ENCODE measurements around the gene GRIK2. TPM values are rescaled to one million over a fixed set of nuclear protein-coding genes. Genes with fewer than 3 reads are reported as not detected.

The GRIK2 gene
- total RNA-seq, 1 experiment from 2014 or later = 0.97 TPM

DNA sequence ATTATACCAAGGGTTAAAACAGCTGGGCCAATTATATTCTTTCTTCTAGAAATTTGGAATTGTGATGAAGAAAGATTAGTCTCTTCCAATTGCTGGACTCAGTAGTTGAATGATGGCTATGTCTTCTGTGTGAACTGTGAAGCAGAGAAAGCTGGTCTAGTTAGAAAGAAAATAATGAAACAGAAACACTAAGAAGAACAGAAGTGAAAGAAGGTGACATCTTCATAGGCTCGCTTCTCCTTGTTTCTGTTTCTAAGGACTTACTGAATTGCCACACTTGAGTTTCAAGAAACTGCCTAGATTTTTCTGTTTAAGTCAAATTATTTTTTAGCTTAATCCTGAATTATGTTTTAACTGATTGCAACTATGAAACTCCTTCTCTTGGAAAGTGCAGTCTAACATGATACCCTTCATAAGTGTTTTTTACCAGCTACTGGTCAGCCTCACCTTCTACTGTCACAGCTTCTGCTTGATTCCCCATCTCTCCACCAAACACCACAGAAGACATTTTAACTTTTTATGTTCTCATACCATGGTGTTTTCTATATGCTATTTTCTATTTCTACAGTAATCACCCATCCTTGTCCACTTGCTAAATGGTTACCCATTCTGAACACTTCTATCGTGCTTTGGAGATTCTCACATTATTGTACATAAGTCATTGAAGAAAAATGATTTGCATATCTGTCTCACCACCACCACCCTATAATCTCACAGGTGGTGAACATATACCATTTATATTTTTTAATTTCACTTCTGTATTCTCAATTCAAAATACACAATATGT is 268.8 kb downstream of the GRIK2 start:
- no peaks in the 10 kb centered on the region for H3K27me3 ChIP-seq (replicated peaks)
- H3K27ac ChIP-seq = no peak overlapping the region
- H3K4me3 ChIP-seq = no peak overlapping the region
- H3K4me1 ChIP-seq (replicated peaks) = peaks cover 21% of the 10 kb centered on the region
- no peaks in the 10 kb centered on the region for H3K36me3 ChIP-seq
- H3K9me3 ChIP-seq (replicated peaks) = no peaks in the 10 kb centered on the region
- no peak for DNase-seq (ENCODE audit: low read depth in 1 of 2, low spot score in 2 of 2)

DNA sequence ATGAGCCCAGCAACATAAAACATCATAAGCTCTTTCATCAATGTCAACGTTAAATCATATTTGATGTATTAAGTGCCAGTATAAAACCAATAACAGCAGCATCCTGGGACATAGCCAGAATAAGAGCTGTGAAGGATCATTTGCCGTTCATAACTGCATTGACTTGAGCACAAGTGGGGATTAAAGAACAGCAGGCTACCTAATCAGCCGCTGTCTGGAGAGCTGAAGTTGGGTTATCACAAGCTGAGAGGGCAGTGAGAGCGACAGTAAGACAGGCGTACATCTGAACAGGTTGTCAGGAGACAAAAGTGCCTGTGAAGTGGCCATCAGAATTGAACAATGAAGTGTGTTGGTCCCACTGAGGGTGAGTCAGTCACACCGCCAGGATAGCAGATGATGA is 269.6 kb downstream of the GRIK2 start:
- H3K4me1 ChIP-seq (replicated peaks) = peaks cover 21% of the 10 kb centered on the region
- H3K9me3 ChIP-seq (replicated peaks) = no peaks in the 10 kb centered on the region
- no peaks in the 10 kb centered on the region for H3K27me3 ChIP-seq (replicated peaks)
- H3K27ac ChIP-seq = no peak overlapping the region
- DNase-seq (ENCODE audit: low read depth in 1 of 2, low spot score in 2 of 2) = no peak
- H3K36me3 ChIP-seq = no peaks in the 10 kb centered on the region
- H3K4me3 ChIP-seq = no peak overlapping the region

DNA sequence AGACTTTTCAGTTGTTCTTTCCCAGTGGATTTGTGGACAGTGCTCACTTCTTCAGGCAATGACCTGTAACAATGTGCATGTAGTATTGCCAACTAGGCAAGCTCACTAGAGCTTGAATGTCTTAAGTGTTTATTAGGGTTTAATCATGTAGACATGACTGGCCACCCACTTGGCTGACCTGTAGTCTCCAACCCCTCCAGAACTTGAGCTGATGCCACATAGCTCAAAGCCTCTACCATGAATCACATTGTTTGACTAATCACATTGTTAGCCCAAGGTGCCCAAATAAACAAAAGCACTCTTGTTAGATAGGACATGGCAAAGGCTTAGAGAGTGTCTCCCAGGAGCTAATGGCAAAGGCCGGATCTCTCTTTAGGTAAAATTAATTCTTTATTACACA is 272.7 kb downstream of the GRIK2 start:
- no peaks in the 10 kb centered on the region for H3K27me3 ChIP-seq (replicated peaks)
- peaks cover 21% of the 10 kb centered on the region for H3K4me1 ChIP-seq (replicated peaks)
- H3K36me3 ChIP-seq = no peaks in the 10 kb centered on the region
- H3K4me3 ChIP-seq = no peak overlapping the region
- H3K27ac ChIP-seq = peak overlapping the region; percentile 12; the same call in 1 of the 2 replicates
- peak; percentile 79 to 82 for DNase-seq (ENCODE audit: low read depth in 1 of 2, low spot score in 2 of 2)
- H3K9me3 ChIP-seq (replicated peaks) = no peaks in the 10 kb centered on the region

DNA sequence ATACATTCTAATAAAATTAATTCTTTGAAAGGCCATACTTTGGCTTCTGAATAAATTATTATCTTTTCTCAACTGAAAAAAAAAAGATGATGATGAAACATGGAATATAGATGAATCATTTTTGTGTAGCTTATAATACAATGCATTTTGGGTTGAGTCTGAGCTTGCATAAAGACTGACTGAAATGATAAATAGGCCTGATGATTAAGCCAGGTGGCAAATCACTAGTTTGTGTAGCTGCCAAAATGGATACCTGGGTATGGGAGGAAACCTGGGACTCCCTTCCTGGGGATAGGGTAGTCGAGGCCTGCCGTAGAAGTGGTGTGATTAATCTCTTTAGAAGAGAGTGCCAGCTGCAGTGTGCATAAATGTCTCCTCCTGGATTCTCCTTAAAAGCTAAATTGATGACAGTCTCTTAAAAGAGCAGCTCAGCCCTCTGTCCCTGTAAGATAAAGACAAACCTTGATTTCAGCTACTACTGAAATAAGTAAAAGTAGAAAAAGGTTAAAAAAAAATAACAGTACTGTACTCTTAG is 275.1 kb downstream of the GRIK2 start:
- Histone ChIP-seq H3K27ac (no peak overlapping the region), H3K4me1 (replicated peaks) (peaks cover 21% of the 10 kb centered on the region), H3K27me3 (replicated peaks) (no peaks in the 10 kb centered on the region), H3K4me3 (no peak overlapping the region), H3K9me3 (replicated peaks) (no peaks in the 10 kb centered on the region), H3K36me3 (no peaks in the 10 kb centered on the region)
- DNase-seq (ENCODE audit: low read depth in 1 of 2, low spot score in 2 of 2) = no peak

DNA sequence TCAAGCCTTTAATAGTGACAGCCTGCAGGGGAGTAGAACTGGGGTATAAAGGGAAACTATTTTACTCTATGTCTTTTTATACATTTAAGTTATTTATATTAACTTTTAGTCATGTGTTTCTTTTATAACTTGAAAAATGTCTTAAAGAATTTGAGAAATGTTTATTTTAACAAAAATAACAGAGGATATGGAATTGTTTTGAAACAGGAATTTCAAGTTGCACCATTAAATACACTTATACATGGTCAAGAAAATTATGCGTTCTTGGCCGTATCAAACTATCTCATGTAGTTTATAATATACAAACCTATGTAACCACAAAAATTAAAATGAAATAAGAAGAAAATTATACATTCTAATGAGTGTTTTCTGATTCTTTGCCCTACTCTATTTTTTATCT is 282.7 kb downstream of the GRIK2 start:
- no peak for DNase-seq (ENCODE audit: low read depth in 1 of 2, low spot score in 2 of 2)
- no peak overlapping the region for H3K27ac ChIP-seq
- H3K9me3 ChIP-seq (replicated peaks) = no peaks in the 10 kb centered on the region
- H3K4me3 ChIP-seq = no peak overlapping the region
- no peaks in the 10 kb centered on the region for H3K27me3 ChIP-seq (replicated peaks)
- H3K4me1 ChIP-seq (replicated peaks) = no peaks in the 10 kb centered on the region
- H3K36me3 ChIP-seq = no peaks in the 10 kb centered on the region

GRCh38 chr6:101682937-101683336 is 289.4 kb downstream of the GRIK2 start:
- no peak for DNase-seq (ENCODE audit: low read depth in 1 of 2, low spot score in 2 of 2)
- H3K4me1 ChIP-seq (replicated peaks) = no peaks in the 10 kb centered on the region
- H3K36me3 ChIP-seq = no peaks in the 10 kb centered on the region
- H3K9me3 ChIP-seq (replicated peaks) = no peaks in the 10 kb centered on the region
- H3K4me3 ChIP-seq = no peak overlapping the region
- no peak overlapping the region for H3K27ac ChIP-seq
- H3K27me3 ChIP-seq (replicated peaks) = no peaks in the 10 kb centered on the region

GRCh38 chr6:101683884-101684283 is 290.4 kb downstream of the GRIK2 start:
- Histone ChIP-seq H3K4me3 (no peak overlapping the region), H3K27ac (no peak overlapping the region), H3K36me3 (no peaks in the 10 kb centered on the region), H3K9me3 (replicated peaks) (no peaks in the 10 kb centered on the region), H3K4me1 (replicated peaks) (no peaks in the 10 kb centered on the region), H3K27me3 (replicated peaks) (no peaks in the 10 kb centered on the region)
- DNase-seq (ENCODE audit: low read depth in 1 of 2, low spot score in 2 of 2) = no peak

DNA sequence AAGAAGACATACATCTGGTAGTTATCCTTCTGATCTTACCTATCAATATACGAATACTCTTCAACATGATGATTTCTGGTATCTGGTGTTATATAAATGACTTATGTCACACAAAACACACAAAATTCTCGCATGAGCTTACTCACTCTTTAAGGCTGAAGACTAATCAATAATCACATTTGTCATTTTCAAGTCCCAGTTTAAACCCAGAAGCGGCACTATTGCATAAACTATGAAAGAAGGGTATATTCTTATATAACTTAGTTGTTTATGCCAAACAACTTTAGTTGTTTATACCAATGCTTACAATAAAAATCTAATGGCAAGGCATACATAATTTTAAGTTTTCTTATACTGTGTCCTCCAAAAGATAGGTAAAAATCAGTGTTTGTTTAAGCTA is 293.1 kb downstream of the GRIK2 start:
- H3K4me3 ChIP-seq = no peak overlapping the region
- no peaks in the 10 kb centered on the region for H3K4me1 ChIP-seq (replicated peaks)
- H3K9me3 ChIP-seq (replicated peaks) = no peaks in the 10 kb centered on the region
- DNase-seq (ENCODE audit: low read depth in 1 of 2, low spot score in 2 of 2) = no peak
- no peaks in the 10 kb centered on the region for H3K36me3 ChIP-seq
- H3K27ac ChIP-seq = no peak overlapping the region
- no peaks in the 10 kb centered on the region for H3K27me3 ChIP-seq (replicated peaks)

DNA sequence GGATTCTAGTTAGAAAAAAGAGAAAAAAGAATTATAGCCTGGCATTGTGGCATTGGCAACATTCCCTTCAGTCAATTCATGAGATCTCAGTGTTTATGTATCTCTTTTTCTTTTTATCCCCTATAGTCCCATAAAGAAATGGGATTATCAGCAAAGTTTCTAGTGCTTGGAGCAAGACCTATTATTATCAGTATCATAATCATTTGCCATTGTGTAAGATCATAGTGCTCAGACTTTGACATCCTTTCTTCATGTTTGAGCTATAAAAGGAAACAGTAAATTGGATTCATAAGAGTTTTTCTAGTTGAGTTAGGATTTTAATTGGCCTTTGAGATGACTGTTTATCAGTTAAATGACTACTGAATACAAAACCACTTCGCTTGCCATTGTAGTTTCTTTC is 295.6 kb downstream of the GRIK2 start:
- no peak overlapping the region for H3K4me3 ChIP-seq
- no peaks in the 10 kb centered on the region for H3K9me3 ChIP-seq (replicated peaks)
- no peak for DNase-seq (ENCODE audit: low read depth in 1 of 2, low spot score in 2 of 2)
- H3K4me1 ChIP-seq (replicated peaks) = no peaks in the 10 kb centered on the region
- H3K36me3 ChIP-seq = no peaks in the 10 kb centered on the region
- H3K27me3 ChIP-seq (replicated peaks) = no peaks in the 10 kb centered on the region
- no peak overlapping the region for H3K27ac ChIP-seq

GRCh38 chr6:101689695-101690094 is 296.2 kb downstream of the GRIK2 start:
- no peak for DNase-seq (ENCODE audit: low read depth in 1 of 2, low spot score in 2 of 2)
- Histone ChIP-seq H3K9me3 (replicated peaks) (no peaks in the 10 kb centered on the region), H3K27me3 (replicated peaks) (no peaks in the 10 kb centered on the region), H3K36me3 (no peaks in the 10 kb centered on the region), H3K4me1 (replicated peaks) (no peaks in the 10 kb centered on the region), H3K27ac (no peak overlapping the region), H3K4me3 (no peak overlapping the region)

- H3K9me3 ChIP-seq (replicated peaks) = no peaks in the 10 kb centered on the region
Observed at GRCh38 chr6:101700655-101701054, 307.1 kb downstream of the GRIK2 start.

GRCh38 chr6:101703311-101703710 is 309.8 kb downstream of the GRIK2 start:
- H3K9me3 ChIP-seq (replicated peaks) = no peaks in the 10 kb centered on the region
- H3K36me3 ChIP-seq = no peaks in the 10 kb centered on the region
- no peak overlapping the region for H3K27ac ChIP-seq
- no peak overlapping the region for H3K4me3 ChIP-seq
- H3K27me3 ChIP-seq (replicated peaks) = no peaks in the 10 kb centered on the region
- no peak for DNase-seq (ENCODE audit: low read depth in 1 of 2, low spot score in 2 of 2)
- H3K4me1 ChIP-seq (replicated peaks) = no peaks in the 10 kb centered on the region

More at GRCh38 chr6:101700655-101701054, 307.1 kb downstream of the GRIK2 start:
- H3K36me3 ChIP-seq = no peaks in the 10 kb centered on the region
- H3K27me3 ChIP-seq (replicated peaks) = no peaks in the 10 kb centered on the region
- H3K27ac ChIP-seq = no peak overlapping the region
- DNase-seq (ENCODE audit: low read depth in 1 of 2, low spot score in 2 of 2) = no peak
- H3K4me3 ChIP-seq = no peak overlapping the region
- no peaks in the 10 kb centered on the region for H3K4me1 ChIP-seq (replicated peaks)

DNA sequence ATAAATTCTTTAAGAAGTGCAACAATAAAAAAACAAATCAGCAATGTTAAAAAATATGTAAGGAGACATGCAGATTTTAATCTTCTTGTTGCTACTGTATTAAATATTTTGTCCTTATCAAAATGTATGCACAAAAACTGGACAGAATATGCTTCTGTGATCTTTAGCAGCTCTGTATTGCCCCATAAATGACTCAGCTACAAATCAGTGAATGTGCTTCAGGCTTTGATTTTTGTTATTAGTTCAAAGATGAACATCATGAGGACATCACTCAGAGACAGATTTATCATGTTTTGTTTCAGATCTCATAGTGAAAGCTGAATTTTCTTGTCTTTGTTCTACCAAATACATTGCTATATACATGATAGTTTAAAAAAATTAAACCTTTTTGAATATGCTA is 312.4 kb downstream of the GRIK2 start:
- H3K9me3 ChIP-seq (replicated peaks) = no peaks in the 10 kb centered on the region
- H3K4me3 ChIP-seq = no peak overlapping the region
- no peak for DNase-seq (ENCODE audit: low read depth in 1 of 2, low spot score in 2 of 2)
- H3K27ac ChIP-seq = no peak overlapping the region
- H3K4me1 ChIP-seq (replicated peaks) = no peaks in the 10 kb centered on the region
- no peaks in the 10 kb centered on the region for H3K27me3 ChIP-seq (replicated peaks)
- no peaks in the 10 kb centered on the region for H3K36me3 ChIP-seq

DNA sequence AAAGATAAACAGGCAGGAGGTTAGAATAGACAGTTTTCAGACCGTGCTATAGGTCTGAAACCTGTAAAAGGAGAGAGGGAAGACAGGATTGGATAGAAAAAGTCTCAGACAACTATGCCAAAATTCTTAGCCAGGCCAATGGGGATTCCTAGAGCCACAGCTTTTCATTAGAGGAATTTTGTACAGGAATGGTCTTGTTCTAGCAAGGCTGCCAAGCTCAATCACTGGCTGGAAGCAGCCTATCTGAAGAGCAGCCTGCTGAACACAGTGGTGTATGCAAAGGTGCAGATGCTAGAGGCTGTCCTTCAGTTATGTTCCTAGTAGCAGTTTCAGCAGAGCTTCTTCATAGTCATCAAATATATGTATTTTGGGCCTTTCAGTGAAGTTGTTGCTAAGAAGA is 313.1 kb downstream of the GRIK2 start:
- Histone ChIP-seq H3K4me3 (no peak overlapping the region), H3K27ac (no peak overlapping the region), H3K36me3 (no peaks in the 10 kb centered on the region), H3K9me3 (replicated peaks) (no peaks in the 10 kb centered on the region), H3K4me1 (replicated peaks) (no peaks in the 10 kb centered on the region), H3K27me3 (replicated peaks) (no peaks in the 10 kb centered on the region)
- no peak for DNase-seq (ENCODE audit: low read depth in 1 of 2, low spot score in 2 of 2)

GRCh38 chr6:101711518-101711917 is 318.0 kb downstream of the GRIK2 start:
- H3K36me3 ChIP-seq = no peaks in the 10 kb centered on the region
- no peaks in the 10 kb centered on the region for H3K4me1 ChIP-seq (replicated peaks)
- no peak for DNase-seq (ENCODE audit: low read depth in 1 of 2, low spot score in 2 of 2)
- H3K27me3 ChIP-seq (replicated peaks) = no peaks in the 10 kb centered on the region
- H3K27ac ChIP-seq = no peak overlapping the region
- no peaks in the 10 kb centered on the region for H3K9me3 ChIP-seq (replicated peaks)
- no peak overlapping the region for H3K4me3 ChIP-seq
